Measurements from ENCODE around the gene EML5.
A peak's percentile ranks its signal among the peaks of the same experiment; 100 is the strongest.

EML5 gene

GRCh38 chr14:88639221-88639620, 153.5 kb downstream of the EML5 start:
- no peak overlapping the region for H3K4me3 ChIP-seq (ENCODE audit: low read length)
- H3K27me3 ChIP-seq (ENCODE audit: insufficient read depth, low read length): no peaks in the 10 kb centered on the region
- H3K36me3 ChIP-seq (ENCODE audit: insufficient read depth, low read depth, low read length): no peaks in the 10 kb centered on the region
- no peaks in the 10 kb centered on the region for H3K9me3 ChIP-seq (ENCODE audit: insufficient read depth, low read depth, low read length)
- H3K9ac ChIP-seq (ENCODE audit: low read depth, low read length): no peak overlapping the region
- H3K4me1 ChIP-seq (ENCODE audit: insufficient read depth, low read length): no peaks in the 10 kb centered on the region
- no peak overlapping the region for H3K27ac ChIP-seq (ENCODE audit: low read length)

GRCh38 chr14:88632512-88632911, 160.2 kb downstream of the EML5 start:
- Histone ChIP-seq H3K9ac (ENCODE audit: low read depth, low read length) (no peak overlapping the region), H3K36me3 (ENCODE audit: insufficient read depth, low read depth, low read length) (no peaks in the 10 kb centered on the region), H3K27me3 (ENCODE audit: insufficient read depth, low read length) (no peaks in the 10 kb centered on the region), H3K27ac (ENCODE audit: low read length) (no peak overlapping the region), H3K9me3 (ENCODE audit: insufficient read depth, low read depth, low read length) (no peaks in the 10 kb centered on the region), H3K4me1 (ENCODE audit: insufficient read depth, low read length) (no peaks in the 10 kb centered on the region), H3K4me3 (ENCODE audit: low read length) (no peak overlapping the region)

GRCh38 chr14:88631091-88631490, 161.7 kb downstream of the EML5 start:
- H3K4me1 ChIP-seq (ENCODE audit: insufficient read depth, low read length): no peaks in the 10 kb centered on the region

GRCh38 chr14:88630565-88630964, 162.2 kb downstream of the EML5 start:
- Histone ChIP-seq H3K9me3 (ENCODE audit: insufficient read depth, low read depth, low read length) (no peaks in the 10 kb centered on the region), H3K27ac (ENCODE audit: low read length) (no peak overlapping the region), H3K27me3 (ENCODE audit: insufficient read depth, low read length) (no peaks in the 10 kb centered on the region), H3K4me3 (ENCODE audit: low read length) (no peak overlapping the region), H3K36me3 (ENCODE audit: insufficient read depth, low read depth, low read length) (no peaks in the 10 kb centered on the region), H3K9ac (ENCODE audit: low read depth, low read length) (no peak overlapping the region), H3K4me1 (ENCODE audit: insufficient read depth, low read length) (no peaks in the 10 kb centered on the region)

More at GRCh38 chr14:88631091-88631490, 161.7 kb downstream of the EML5 start:
- H3K36me3 ChIP-seq (ENCODE audit: insufficient read depth, low read depth, low read length): no peaks in the 10 kb centered on the region
- no peak overlapping the region for H3K9ac ChIP-seq (ENCODE audit: low read depth, low read length)
- H3K9me3 ChIP-seq (ENCODE audit: insufficient read depth, low read depth, low read length): no peaks in the 10 kb centered on the region
- H3K27ac ChIP-seq (ENCODE audit: low read length): no peak overlapping the region
- H3K27me3 ChIP-seq (ENCODE audit: insufficient read depth, low read length): no peaks in the 10 kb centered on the region
- H3K4me3 ChIP-seq (ENCODE audit: low read length): no peak overlapping the region

- H3K4me1 ChIP-seq (ENCODE audit: insufficient read depth, low read length): no peaks in the 10 kb centered on the region
- no peak overlapping the region for H3K4me3 ChIP-seq (ENCODE audit: low read length)
- no peaks in the 10 kb centered on the region for H3K36me3 ChIP-seq (ENCODE audit: insufficient read depth, low read depth, low read length)
- no peaks in the 10 kb centered on the region for H3K27me3 ChIP-seq (ENCODE audit: insufficient read depth, low read length)
- no peak overlapping the region for H3K9ac ChIP-seq (ENCODE audit: low read depth, low read length)
- H3K9me3 ChIP-seq (ENCODE audit: insufficient read depth, low read depth, low read length): no peaks in the 10 kb centered on the region
- H3K27ac ChIP-seq (ENCODE audit: low read length): no peak overlapping the region
Observed at GRCh38 chr14:88628462-88628861, 164.3 kb downstream of the EML5 start.

GRCh38 chr14:88628033-88628432, 164.7 kb downstream of the EML5 start:
- no peaks in the 10 kb centered on the region for H3K4me1 ChIP-seq (ENCODE audit: insufficient read depth, low read length)
- H3K27me3 ChIP-seq (ENCODE audit: insufficient read depth, low read length): no peaks in the 10 kb centered on the region
- no peak overlapping the region for H3K9ac ChIP-seq (ENCODE audit: low read depth, low read length)
- no peak overlapping the region for H3K4me3 ChIP-seq (ENCODE audit: low read length)
- no peaks in the 10 kb centered on the region for H3K36me3 ChIP-seq (ENCODE audit: insufficient read depth, low read depth, low read length)
- no peak overlapping the region for H3K27ac ChIP-seq (ENCODE audit: low read length)
- H3K9me3 ChIP-seq (ENCODE audit: insufficient read depth, low read depth, low read length): no peaks in the 10 kb centered on the region

- Histone ChIP-seq H3K4me1 (ENCODE audit: insufficient read depth, low read length) (peaks cover 3% of the 10 kb centered on the region; the same call in 1 of the 2 replicates), H3K9ac (ENCODE audit: low read depth, low read length) (no peak overlapping the region), H3K9me3 (ENCODE audit: insufficient read depth, low read depth, low read length) (no peaks in the 10 kb centered on the region), H3K27me3 (ENCODE audit: insufficient read depth, low read length) (no peaks in the 10 kb centered on the region), H3K4me3 (ENCODE audit: low read length) (no peak overlapping the region), H3K27ac (ENCODE audit: low read length) (no peak overlapping the region), H3K36me3 (ENCODE audit: insufficient read depth, low read depth, low read length) (no peaks in the 10 kb centered on the region)
Observed at GRCh38 chr14:88625671-88626070, 167.1 kb downstream of the EML5 start.

- H3K27ac ChIP-seq (ENCODE audit: low read length): no peak overlapping the region
- H3K9ac ChIP-seq (ENCODE audit: low read depth, low read length): no peak overlapping the region
- H3K4me3 ChIP-seq (ENCODE audit: low read length): no peak overlapping the region
- no peaks in the 10 kb centered on the region for H3K9me3 ChIP-seq (ENCODE audit: insufficient read depth, low read depth, low read length)
- peaks cover 15% of the 10 kb centered on the region; the same call in 1 of the 2 replicates for H3K4me1 ChIP-seq (ENCODE audit: insufficient read depth, low read length)
- peaks cover 4% of the 10 kb centered on the region; the same call in 1 of the 2 replicates for H3K36me3 ChIP-seq (ENCODE audit: insufficient read depth, low read depth, low read length)
- no peaks in the 10 kb centered on the region for H3K27me3 ChIP-seq (ENCODE audit: insufficient read depth, low read length)
Observed at GRCh38 chr14:88621100-88621499, 171.7 kb downstream of the EML5 start.

- H3K9ac ChIP-seq (ENCODE audit: low read depth, low read length): no peak overlapping the region
- no peaks in the 10 kb centered on the region for H3K9me3 ChIP-seq (ENCODE audit: insufficient read depth, low read depth, low read length)
- H3K27ac ChIP-seq (ENCODE audit: low read length): no peak overlapping the region
- H3K36me3 ChIP-seq (ENCODE audit: insufficient read depth, low read depth, low read length): peaks cover 30% of the 10 kb centered on the region
- H3K4me3 ChIP-seq (ENCODE audit: low read length): peak overlapping the region; percentile 11; the same call in 1 of the 2 replicates
- no peaks in the 10 kb centered on the region for H3K27me3 ChIP-seq (ENCODE audit: insufficient read depth, low read length)
- H3K4me1 ChIP-seq (ENCODE audit: insufficient read depth, low read length): peaks cover 15% of the 10 kb centered on the region; the same call in 1 of the 2 replicates
Observed at GRCh38 chr14:88618476-88618875, 174.3 kb downstream of the EML5 start.

GRCh38 chr14:88617479-88617878, 175.3 kb downstream of the EML5 start:
- H3K4me3 ChIP-seq (ENCODE audit: low read length): no peak overlapping the region
- H3K4me1 ChIP-seq (ENCODE audit: insufficient read depth, low read length): peaks cover 15% of the 10 kb centered on the region; the same call in 1 of the 2 replicates
- H3K36me3 ChIP-seq (ENCODE audit: insufficient read depth, low read depth, low read length): peaks cover 40% of the 10 kb centered on the region
- no peak overlapping the region for H3K9ac ChIP-seq (ENCODE audit: low read depth, low read length)
- no peaks in the 10 kb centered on the region for H3K27me3 ChIP-seq (ENCODE audit: insufficient read depth, low read length)
- no peak overlapping the region for H3K27ac ChIP-seq (ENCODE audit: low read length)
- no peaks in the 10 kb centered on the region for H3K9me3 ChIP-seq (ENCODE audit: insufficient read depth, low read depth, low read length)

GRCh38 chr14:88616697-88617096, 176.1 kb downstream of the EML5 start:
- H3K4me3 ChIP-seq (ENCODE audit: low read length): no peak overlapping the region
- no peak overlapping the region for H3K9ac ChIP-seq (ENCODE audit: low read depth, low read length)
- H3K27ac ChIP-seq (ENCODE audit: low read length): no peak overlapping the region
- H3K36me3 ChIP-seq (ENCODE audit: insufficient read depth, low read depth, low read length): peaks cover 48% of the 10 kb centered on the region
- no peaks in the 10 kb centered on the region for H3K9me3 ChIP-seq (ENCODE audit: insufficient read depth, low read depth, low read length)
- peaks cover 15% of the 10 kb centered on the region; the same call in 1 of the 2 replicates for H3K4me1 ChIP-seq (ENCODE audit: insufficient read depth, low read length)
- no peaks in the 10 kb centered on the region for H3K27me3 ChIP-seq (ENCODE audit: insufficient read depth, low read length)

- H3K4me3 ChIP-seq (ENCODE audit: low read length): no peak overlapping the region
- H3K27ac ChIP-seq (ENCODE audit: low read length): no peak overlapping the region
- peaks cover 11% of the 10 kb centered on the region; the same call in 1 of the 2 replicates for H3K4me1 ChIP-seq (ENCODE audit: insufficient read depth, low read length)
- no peak overlapping the region for H3K9ac ChIP-seq (ENCODE audit: low read depth, low read length)
- H3K36me3 ChIP-seq (ENCODE audit: insufficient read depth, low read depth, low read length): peaks cover 71% of the 10 kb centered on the region
- H3K27me3 ChIP-seq (ENCODE audit: insufficient read depth, low read length): no peaks in the 10 kb centered on the region
- no peaks in the 10 kb centered on the region for H3K9me3 ChIP-seq (ENCODE audit: insufficient read depth, low read depth, low read length)
Observed at GRCh38 chr14:88614218-88614907, 178.4 kb downstream of the EML5 start.
